Upper lobe of left lung (tissue), 4 donors: ENCODE data around the gene PIK3C2A.

ENCODE experiments used
- CTCF ChIP-seq, 6 experiments: fragments of 450-650 bp in 4 of 6; fragments of 200-600 bp in 2 of 6; sonication (generic) in 2 of 6; IDR thresholded peaks; one replicate each; pipeline ENCODE4 v1.5.1; 2016 to 2019; ENCODE audit warnings: antibody characterized with exemption in 6 of 6
- EP300 ChIP-seq, 4 donors: sonication (generic); formaldehyde crosslinking; IDR thresholded peaks; one replicate each; pipeline ENCODE4 v1.5.1; 2017; ENCODE audit warnings: antibody characterized with exemption in 4 of 4, control low read depth in 2 of 4

DNA sequence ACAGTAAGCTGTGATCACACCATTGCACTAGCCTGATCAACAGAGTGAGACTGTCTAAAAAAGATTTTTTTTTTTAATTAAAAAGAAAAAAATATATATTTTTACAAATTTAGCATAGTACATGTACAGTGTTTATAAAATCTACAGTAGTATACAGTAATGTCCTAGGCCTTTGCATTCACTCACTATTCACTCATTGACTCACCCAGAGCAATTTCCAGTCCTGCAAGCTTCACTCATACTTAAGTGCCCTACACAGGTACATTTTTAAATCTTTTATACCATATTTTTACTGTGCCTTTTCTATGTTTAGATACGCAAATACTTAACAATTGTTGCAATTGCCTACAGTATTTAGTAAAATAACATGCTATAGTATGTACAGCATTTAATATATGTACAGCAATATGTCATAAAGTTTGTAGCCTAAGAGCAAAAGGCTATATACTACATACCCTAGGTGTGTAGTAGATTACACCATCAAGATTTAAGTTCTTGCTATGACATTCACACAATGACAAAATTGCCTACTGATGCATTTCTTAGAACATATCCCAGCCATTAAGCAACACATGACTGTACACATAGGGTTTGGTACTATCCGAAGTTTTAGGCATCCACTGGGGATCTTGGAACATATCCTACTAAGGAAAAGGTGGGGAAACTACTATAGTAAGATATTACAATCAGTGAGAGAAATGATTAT lies 22.8 kb downstream of the PIK3C2A start:
- no peak for TF ChIP-seq CTCF (IDR thresholded peaks at IDR 0.05)
- no peak for TF ChIP-seq EP300 (IDR thresholded peaks at IDR 0.05)
